Hepatocyte (in vitro differentiated cells): ENCODE data around the gene RPGR. TPM values are rescaled to one million over a fixed set of nuclear protein-coding genes. Genes with fewer than 3 reads are reported as not detected.
A peak's percentile ranks its signal among the peaks of the same experiment; 100 is the strongest.

Experiments
- DNase-seq: peaks from one replicate; pipeline ENCODE4 v3.0.0-alpha.2; 2016; ENCODE audit warnings: low spot score
- H2AFZ ChIP-seq: fragments of 200-600 bp; sonication (generic); 2 replicates; pipeline ENCODE4 v1.6.0; 2016; ENCODE audit warnings: antibody characterized with exemption, mild to moderate bottlenecking
- H3K27ac ChIP-seq: fragments of 200-600 bp; sonication (generic); 2 replicates; pipeline ENCODE4 v1.5.1; 2016; ENCODE audit warnings: mild to moderate bottlenecking
- H3K27me3 ChIP-seq: fragments of 200-600 bp; sonication (generic); 2 replicates; pipeline ENCODE4 v1.6.1; 2016
- H3K36me3 ChIP-seq: fragments of 200-600 bp; sonication (generic); replicated peaks from 2 replicates; pipeline ENCODE4 v1.5.1; 2016; ENCODE audit warnings: low read depth; ENCODE audit not compliant: insufficient read depth
- H3K4me1 ChIP-seq: fragments of 200-600 bp; sonication (generic); 2 replicates; pipeline ENCODE4 v1.5.1; 2016; ENCODE audit warnings: mild to moderate bottlenecking, moderate library complexity; ENCODE audit not compliant: insufficient read depth
- H3K4me2 ChIP-seq: fragments of 200-600 bp; sonication (generic); 2 replicates; pipeline ENCODE4 v1.6.0; 2016
- H3K4me3 ChIP-seq: fragments of 200-600 bp; sonication (generic); 2 replicates; pipeline ENCODE4 v1.5.1; 2016; ENCODE audit warnings: mild to moderate bottlenecking
- H3K79me2 ChIP-seq: fragments of 200-600 bp; sonication (generic); 2 replicates; pipeline ENCODE4 v1.6.0; 2017; ENCODE audit warnings: mild to moderate bottlenecking
- H3K9me2 ChIP-seq: fragments of 200-600 bp; sonication (generic); replicated peaks from 2 replicates; pipeline ENCODE4 v1.6.0; 2017; ENCODE audit warnings: mild to moderate bottlenecking; ENCODE audit not compliant: insufficient read depth
- H3K9me3 ChIP-seq: fragments of 200-600 bp; sonication (generic); 2 replicates; pipeline ENCODE4 v1.5.1; 2016; ENCODE audit warnings: low read depth, mild to moderate bottlenecking
- H4K20me1 ChIP-seq: fragments of 200-600 bp; sonication (generic); 2 replicates; pipeline ENCODE4 v1.6.0; 2016; ENCODE audit warnings: mild to moderate bottlenecking; ENCODE audit not compliant: insufficient read depth, poor library complexity, severe bottlenecking
- EZH2 ChIP-seq: fragments of 200-600 bp; sonication (generic); IDR thresholded peaks from 2 replicates; pipeline ENCODE4 v1.6.1; 2016; ENCODE audit warnings: antibody characterized with exemption, mild to moderate bottlenecking, borderline replicate concordance
- EZH2phosphoT487 ChIP-seq: fragments of 200-600 bp; sonication (generic); IDR thresholded peaks from one replicate; pipeline ENCODE4 v1.6.1; 2018; ENCODE audit warnings: antibody characterized with exemption, mild to moderate bottlenecking, low read depth, moderate library complexity; ENCODE audit not compliant: unreplicated experiment, severe bottlenecking
- WGBS: methylation state at CpG from one replicate; pipeline ENCODE4 v1.1.6; 2016; ENCODE audit warnings: low lambda C conversion rate; ENCODE audit errors: missing lambda C conversion rate; 5-methylcytosine and 5-hydroxymethylcytosine counted together
- polyA plus RNA-seq: library from polyadenylated mRNA; unstranded; fragments of >200 nt; fragmentation: Nextera tagmentation; extraction: Ambion mirVana; gene quantifications from 2 replicates; pipeline ENCODE4 v1.2.1, GENCODE V29; 2016
- total RNA-seq: library from RNA; depleted of rRNA; stranded (reverse); fragments of >200 nt; gene quantifications from 2 replicates; pipeline ENCODE4 v1.2.3, GENCODE V29; 2014
- TF ChIP-seq, protein P1 (sequence below): fragments of 200-600 bp; sonication (generic); IDR thresholded peaks from 2 replicates; pipeline ENCODE4 v1.5.1; 2016; ENCODE audit warnings: antibody characterized with exemption, mild to moderate bottlenecking; ENCODE audit not compliant: poor library complexity

RPGR gene
- total and polyA plus RNA-seq, 2 experiments from 2014 or later = 7.2 to 15.9 TPM

- no peaks in the 10 kb centered on the region for H3K9me2 ChIP-seq
- H3K27me3 ChIP-seq = no peaks in the 10 kb centered on the region
- peaks cover 5% of the 10 kb centered on the region for H3K4me1 ChIP-seq
- WGBS = 73% methylated on average over 1 of the region's 1 CpG
- H4K20me1 ChIP-seq = no peaks in the 10 kb centered on the region
- H3K4me2 ChIP-seq = no peak overlapping the region
- DNase-seq = no peak
- H2AFZ ChIP-seq = no peak overlapping the region
- no peaks in the 10 kb centered on the region for H3K9me3 ChIP-seq
- H3K79me2 ChIP-seq = no peaks in the 10 kb centered on the region
- H3K36me3 ChIP-seq = no peaks in the 10 kb centered on the region
- no peak overlapping the region for H3K27ac ChIP-seq
- no peak for TF ChIP-seq EZH2
- no peak for TF ChIP-seq EZH2phosphoT487
- TF ChIP-seq, protein P1, sequence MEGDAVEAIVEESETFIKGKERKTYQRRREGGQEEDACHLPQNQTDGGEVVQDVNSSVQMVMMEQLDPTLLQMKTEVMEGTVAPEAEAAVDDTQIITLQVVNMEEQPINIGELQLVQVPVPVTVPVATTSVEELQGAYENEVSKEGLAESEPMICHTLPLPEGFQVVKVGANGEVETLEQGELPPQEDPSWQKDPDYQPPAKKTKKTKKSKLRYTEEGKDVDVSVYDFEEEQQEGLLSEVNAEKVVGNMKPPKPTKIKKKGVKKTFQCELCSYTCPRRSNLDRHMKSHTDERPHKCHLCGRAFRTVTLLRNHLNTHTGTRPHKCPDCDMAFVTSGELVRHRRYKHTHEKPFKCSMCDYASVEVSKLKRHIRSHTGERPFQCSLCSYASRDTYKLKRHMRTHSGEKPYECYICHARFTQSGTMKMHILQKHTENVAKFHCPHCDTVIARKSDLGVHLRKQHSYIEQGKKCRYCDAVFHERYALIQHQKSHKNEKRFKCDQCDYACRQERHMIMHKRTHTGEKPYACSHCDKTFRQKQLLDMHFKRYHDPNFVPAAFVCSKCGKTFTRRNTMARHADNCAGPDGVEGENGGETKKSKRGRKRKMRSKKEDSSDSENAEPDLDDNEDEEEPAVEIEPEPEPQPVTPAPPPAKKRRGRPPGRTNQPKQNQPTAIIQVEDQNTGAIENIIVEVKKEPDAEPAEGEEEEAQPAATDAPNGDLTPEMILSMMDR = no peak
- H3K4me3 ChIP-seq = no peak overlapping the region
These were observed 53.9 kb downstream of the RPGR start for GRCh38 chrX:38273453-38273852.

- Histone ChIP-seq H3K4me1 (no peaks in the 10 kb centered on the region), H3K9me3 (no peaks in the 10 kb centered on the region), H3K4me3 (no peak overlapping the region), H3K27me3 (no peaks in the 10 kb centered on the region), H3K27ac (no peak overlapping the region), H3K36me3 (no peaks in the 10 kb centered on the region), H2AFZ (no peak overlapping the region), H3K4me2 (no peak overlapping the region), H3K9me2 (no peaks in the 10 kb centered on the region), H3K79me2 (no peaks in the 10 kb centered on the region), H4K20me1 (no peaks in the 10 kb centered on the region)
- DNase-seq = no peak
- TF ChIP-seq, protein P1 = no peak
- no peak for TF ChIP-seq EZH2
- no peak for TF ChIP-seq EZH2phosphoT487
These were observed 56.1 kb downstream of the RPGR start for GRCh38 chrX:38271154-38271716.

DNA sequence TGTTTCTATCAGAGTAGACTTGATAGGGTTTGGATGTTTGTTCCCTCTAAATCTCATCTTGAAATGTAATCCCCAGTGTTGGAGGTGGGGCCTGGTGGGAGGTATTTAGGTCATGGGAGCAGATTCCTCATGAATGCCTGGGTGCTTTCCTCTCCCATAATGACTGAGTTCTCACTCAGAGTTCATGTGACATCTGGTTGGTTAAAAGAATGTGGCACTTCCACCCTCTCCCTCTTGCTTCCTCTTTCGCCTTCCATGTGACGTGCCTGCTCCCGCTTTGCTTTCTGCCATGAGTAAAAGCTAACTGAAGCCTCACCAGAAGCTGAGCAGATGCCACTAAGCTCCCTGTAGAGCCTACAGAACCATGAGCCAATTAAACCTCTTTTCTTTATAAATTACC, 59.3 kb downstream of the RPGR start:
- H4K20me1 ChIP-seq = no peaks in the 10 kb centered on the region
- no peaks in the 10 kb centered on the region for H3K36me3 ChIP-seq
- H3K9me2 ChIP-seq = no peaks in the 10 kb centered on the region
- H3K79me2 ChIP-seq = no peaks in the 10 kb centered on the region
- DNase-seq = no peak
- no peak overlapping the region for H3K4me2 ChIP-seq
- 84% methylated on average over 3 of the region's 3 CpGs for WGBS
- H3K9me3 ChIP-seq = no peaks in the 10 kb centered on the region
- H3K27me3 ChIP-seq = no peaks in the 10 kb centered on the region
- peak overlapping the region; percentile 40 for H3K27ac ChIP-seq
- H3K4me1 ChIP-seq = no peaks in the 10 kb centered on the region
- H2AFZ ChIP-seq = no peak overlapping the region
- TF ChIP-seq EZH2phosphoT487 (no peak), EZH2 (no peak)
- TF ChIP-seq, protein P1 = no peak
- no peak overlapping the region for H3K4me3 ChIP-seq
